HUES6 (cell line): Measurements from ENCODE around the gene ZFAND2B.

ENCODE experiments used
- H3K27ac ChIP-seq: 2 replicates; pipeline ENCODE4 v1.7.0; 2013; ENCODE audit warnings: low read depth, mild to moderate bottlenecking, low read length, inconsistent platforms
- H3K27me3 ChIP-seq: 2 replicates; pipeline ENCODE4 v1.6.1; 2013; ENCODE audit warnings: low read length; ENCODE audit not compliant: control insufficient read depth, insufficient read depth
- H3K36me3 ChIP-seq: 2 replicates; pipeline ENCODE4 v1.6.1; 2013; ENCODE audit warnings: low read length; ENCODE audit not compliant: control insufficient read depth, insufficient read depth
- H3K4me1 ChIP-seq: 2 replicates; pipeline ENCODE4 v1.6.1; 2013; ENCODE audit warnings: low read length; ENCODE audit not compliant: control insufficient read depth, insufficient read depth
- H3K4me3 ChIP-seq: 2 replicates; pipeline ENCODE4 v1.5.1; 2013; ENCODE audit warnings: low read depth, low read length
- H3K9ac ChIP-seq: one replicate; pipeline ENCODE4 v1.6.1; 2013; ENCODE audit warnings: mild to moderate bottlenecking, low read length
- H3K9me3 ChIP-seq: 2 replicates; pipeline ENCODE4 v1.6.1; 2013; ENCODE audit warnings: low read depth, low read length; ENCODE audit not compliant: control insufficient read depth, insufficient read depth

The ZFAND2B gene

DNA sequence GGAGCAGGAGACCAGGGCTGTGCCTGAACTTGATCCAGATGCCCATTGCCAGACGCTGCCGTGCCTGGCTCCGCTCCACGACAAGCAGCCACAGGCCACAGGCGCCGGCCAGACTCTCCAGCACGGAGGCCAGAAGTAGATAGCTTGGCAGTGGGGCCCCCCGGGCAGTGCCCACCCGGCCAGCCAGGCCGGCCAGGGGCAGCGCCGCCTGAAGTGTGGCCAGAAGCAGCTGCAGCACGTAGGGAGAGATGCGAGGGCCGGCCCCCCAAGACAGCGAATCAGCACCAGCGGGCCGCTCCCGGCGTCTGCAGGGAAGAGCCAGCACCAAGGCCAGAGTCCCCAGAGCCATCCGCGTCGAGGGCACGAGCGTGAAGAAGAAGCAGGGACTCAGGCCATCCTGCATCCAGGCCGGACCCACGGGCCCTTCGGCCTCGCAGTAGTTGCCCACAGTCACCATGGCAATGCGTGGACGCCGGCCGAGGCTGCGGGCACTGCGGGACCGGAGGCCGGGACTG is 11.7 kb downstream of the ZFAND2B start:
- H3K27ac ChIP-seq = peak overlapping the region; percentile 75; the same call in 1 of the 2 replicates
- H3K36me3 ChIP-seq = peaks cover 59% of the 10 kb centered on the region
- H3K27me3 ChIP-seq = no peaks in the 10 kb centered on the region
- H3K9me3 ChIP-seq = no peaks in the 10 kb centered on the region
- peak overlapping the region; percentile 73 for H3K4me3 ChIP-seq
- peaks cover 18% of the 10 kb centered on the region for H3K4me1 ChIP-seq
- peak overlapping the region; percentile 86 for H3K9ac ChIP-seq

DNA sequence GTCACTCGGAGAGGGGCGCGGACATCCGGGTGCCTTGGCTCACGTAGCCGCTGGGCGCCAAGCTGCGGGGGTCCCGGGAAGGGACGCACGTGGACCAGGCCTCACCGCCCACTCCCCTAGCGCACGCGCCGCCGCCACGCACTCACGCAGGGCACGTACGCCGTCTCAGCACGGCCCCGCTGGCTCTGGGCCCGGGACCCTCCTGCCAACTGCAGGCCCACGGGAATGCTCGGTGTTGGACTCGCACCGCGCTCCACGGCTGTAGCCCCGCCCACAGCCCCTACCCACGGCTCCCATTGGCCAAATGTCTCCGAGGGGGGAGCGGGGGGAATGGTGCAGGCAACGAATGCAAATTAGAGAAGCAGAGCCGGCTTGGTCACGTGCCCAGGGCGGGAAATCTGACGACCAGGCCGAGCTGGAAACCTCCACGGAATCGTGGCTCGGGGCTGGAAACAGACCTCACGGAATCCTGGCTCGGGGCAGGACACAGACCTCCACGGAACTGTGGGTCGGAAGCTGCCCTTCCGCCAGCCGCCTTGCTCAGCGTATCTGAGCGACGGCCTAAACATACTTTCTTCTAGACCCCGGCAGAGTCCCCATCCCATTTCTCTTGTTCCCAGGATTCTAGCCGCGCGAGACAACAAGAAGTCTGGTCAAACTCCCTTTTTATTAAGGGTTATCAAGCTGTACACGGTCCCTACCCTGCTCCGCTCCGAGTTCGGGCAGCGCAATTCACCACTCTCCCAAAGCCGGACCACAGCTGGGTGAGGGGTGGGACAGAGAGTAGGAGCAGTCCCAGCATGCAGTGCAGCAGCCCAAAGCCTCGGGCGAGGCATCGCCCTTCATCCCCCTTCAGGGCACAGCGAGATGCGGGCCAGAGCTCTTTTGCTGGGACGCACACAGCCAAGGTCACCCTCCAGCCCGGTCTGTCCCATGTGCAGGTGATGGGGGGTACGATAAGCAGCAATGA is 12.4 kb downstream of the ZFAND2B start, which contains the start of gene ABCB6:
ABCB6 (minus strand) TSS at position 227 of the 970 bp plus-strand sequence. CDS start 285 bp downstream, outside the sequence.
- H3K4me1 ChIP-seq = peaks cover 18% of the 10 kb centered on the region
- H3K27me3 ChIP-seq = no peaks in the 10 kb centered on the region
- peaks cover 59% of the 10 kb centered on the region for H3K36me3 ChIP-seq
- peak within 1 kb of the TSS; percentile 73 for H3K4me3 ChIP-seq
- no peaks in the 10 kb centered on the region for H3K9me3 ChIP-seq
- H3K9ac ChIP-seq = peak within 1 kb of the TSS; percentile 86
- peak within 1 kb of the TSS; percentile 75; the same call in 1 of the 2 replicates for H3K27ac ChIP-seq

DNA sequence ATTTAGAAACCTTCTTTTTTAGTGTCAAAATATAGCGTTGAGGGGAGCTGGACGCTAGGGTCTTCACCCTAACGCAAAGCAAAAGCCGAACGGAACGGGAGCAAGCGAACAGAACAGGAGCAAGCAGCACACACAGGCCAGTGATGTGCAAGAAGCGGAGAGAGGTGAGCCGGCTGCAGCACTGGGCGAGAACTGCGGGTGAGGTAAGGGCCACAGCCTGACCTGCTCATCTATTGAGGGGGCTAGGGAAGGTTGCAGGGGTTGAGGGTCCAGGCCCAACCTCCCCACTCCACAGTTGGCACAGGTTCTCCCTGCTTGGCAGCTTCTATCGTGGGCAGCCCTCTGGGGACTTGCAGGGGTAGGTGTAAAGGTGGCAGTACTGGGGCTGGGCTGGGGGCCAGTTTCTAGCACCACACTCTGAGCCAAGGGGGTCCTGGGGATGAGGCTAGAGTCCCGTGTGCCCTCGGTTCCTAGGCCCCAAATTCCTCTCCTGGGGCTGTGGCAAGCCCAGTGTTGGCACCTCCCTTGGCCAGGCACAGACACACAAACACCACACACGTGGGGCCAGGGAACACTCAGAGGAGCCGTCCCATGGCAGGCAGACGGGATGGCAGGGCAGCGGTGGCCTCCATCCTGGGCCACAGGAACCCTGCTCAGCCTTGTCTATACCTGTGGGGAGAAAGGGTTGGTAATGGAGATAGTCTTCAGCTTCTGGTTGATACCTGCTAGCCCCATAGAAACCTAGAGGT is 13.4 kb downstream of the ZFAND2B start:
- Histone ChIP-seq H3K4me1 (peaks cover 18% of the 10 kb centered on the region), H3K9me3 (no peaks in the 10 kb centered on the region), H3K9ac (peak overlapping the region; percentile 86), H3K27me3 (no peaks in the 10 kb centered on the region), H3K36me3 (peaks cover 59% of the 10 kb centered on the region), H3K4me3 (no peak overlapping the region), H3K27ac (no peak overlapping the region)

DNA sequence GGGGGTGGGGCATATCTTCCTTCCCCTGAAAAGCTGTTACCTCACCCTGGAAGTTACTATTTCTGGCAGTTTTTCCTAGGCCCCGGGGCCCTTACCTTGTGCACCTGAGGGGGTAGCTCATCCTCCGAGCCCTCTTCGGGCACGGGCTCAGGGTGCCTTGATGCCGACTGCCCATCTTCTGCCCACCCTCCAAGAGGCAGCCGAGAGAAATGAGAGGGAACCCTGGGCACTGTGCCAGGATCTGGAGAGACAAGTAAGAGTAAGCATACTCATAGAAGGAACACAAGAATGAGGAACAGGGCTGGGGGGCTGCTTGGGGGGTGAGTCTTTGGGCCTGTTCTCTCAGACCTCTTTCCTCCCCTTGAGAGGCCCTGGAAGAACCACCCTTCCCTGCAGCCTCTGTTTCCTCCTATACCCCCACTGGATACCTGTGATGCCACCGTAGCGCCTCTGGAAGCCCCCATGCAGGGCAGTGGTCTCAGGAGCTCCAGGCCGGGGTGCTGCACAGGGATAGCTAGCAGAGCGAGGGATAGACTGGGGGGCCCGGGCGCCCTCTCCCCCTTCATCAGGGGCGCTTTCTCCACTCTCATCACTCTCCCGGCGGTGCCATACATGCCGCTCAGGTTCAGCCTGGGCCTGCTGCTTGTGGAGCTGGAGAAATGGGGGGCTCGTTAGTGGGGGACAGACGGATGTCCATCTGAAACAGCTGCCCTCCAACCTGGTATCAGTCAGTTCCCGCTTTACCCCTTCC is 14.2 kb downstream of the ZFAND2B start:
- Histone ChIP-seq H3K27me3 (no peaks in the 10 kb centered on the region), H3K4me3 (no peak overlapping the region), H3K36me3 (peaks cover 59% of the 10 kb centered on the region), H3K9ac (no peak overlapping the region), H3K9me3 (no peaks in the 10 kb centered on the region), H3K4me1 (peaks cover 18% of the 10 kb centered on the region), H3K27ac (no peak overlapping the region)

DNA sequence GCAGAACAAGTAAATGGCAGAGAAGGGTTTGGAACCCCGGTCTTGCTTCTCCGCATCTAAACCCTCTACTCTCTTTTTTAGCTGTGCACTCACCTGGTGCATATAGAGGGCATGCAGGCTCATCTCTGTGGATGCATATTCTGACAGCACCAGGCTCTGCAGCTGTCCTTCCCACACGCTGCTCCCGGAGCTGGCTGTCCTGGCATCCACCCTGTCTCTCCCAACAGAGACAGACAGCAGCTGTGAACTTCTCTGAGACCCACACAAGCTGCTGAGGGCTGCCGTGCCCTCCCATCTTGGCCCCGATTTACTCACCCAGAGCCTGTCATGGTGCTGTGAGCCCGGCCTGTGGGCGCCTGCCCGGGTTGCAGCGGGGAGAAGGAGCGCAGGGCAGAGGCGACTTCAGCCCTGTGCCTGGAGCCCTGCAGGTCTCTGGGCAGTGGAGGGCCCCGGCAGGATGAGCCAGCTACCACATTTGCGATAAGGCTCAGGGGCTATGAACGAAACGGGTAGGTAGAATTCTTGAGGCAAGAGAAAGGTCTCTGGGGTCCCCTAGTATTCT is 15.5 kb downstream of the ZFAND2B start:
- Histone ChIP-seq H3K9ac (no peak overlapping the region), H3K27me3 (no peaks in the 10 kb centered on the region), H3K4me1 (peaks cover 10% of the 10 kb centered on the region; the same call in 1 of the 2 replicates), H3K36me3 (peaks cover 64% of the 10 kb centered on the region), H3K9me3 (no peaks in the 10 kb centered on the region), H3K4me3 (no peak overlapping the region), H3K27ac (no peak overlapping the region)

DNA sequence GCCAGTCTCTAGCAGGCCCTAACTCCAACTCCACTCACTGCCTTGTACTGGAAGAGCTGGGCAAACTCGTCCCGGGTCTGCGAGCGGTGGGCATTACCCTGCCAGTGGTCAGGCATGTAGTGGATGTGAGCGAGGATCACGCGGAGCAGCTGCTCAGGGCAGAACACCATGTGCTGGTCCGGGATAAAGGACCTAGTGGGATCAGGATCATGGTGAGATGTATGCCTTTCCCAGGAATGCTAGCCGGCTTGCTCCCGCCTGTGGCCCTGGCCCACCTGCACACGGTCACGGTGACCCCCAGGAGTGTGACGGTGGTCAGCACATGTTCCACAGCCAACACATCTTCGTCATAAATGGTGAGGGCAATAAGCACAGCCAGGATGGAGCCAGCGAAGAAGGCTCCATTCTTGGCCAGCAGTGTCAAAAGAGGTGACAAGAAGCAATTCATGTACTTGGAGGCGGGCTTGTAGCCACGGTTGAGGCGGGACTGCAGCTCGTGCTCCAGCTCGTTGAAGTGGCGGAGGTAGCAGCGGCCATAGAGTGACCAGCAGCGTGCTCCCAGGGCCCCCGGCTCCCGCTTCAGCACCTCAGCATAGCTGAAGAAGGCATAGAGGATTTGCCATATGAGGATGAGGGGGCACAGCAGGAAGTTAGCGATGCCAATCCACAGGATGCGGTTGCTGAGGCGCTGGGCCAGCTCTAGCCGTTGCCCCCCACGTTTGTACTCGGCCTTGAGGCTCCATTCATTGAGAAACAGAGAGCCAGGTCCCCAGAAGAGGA is 17.4 kb downstream of the ZFAND2B start:
- H3K36me3 ChIP-seq = peaks cover 64% of the 10 kb centered on the region
- no peak overlapping the region for H3K9ac ChIP-seq
- H3K9me3 ChIP-seq = no peaks in the 10 kb centered on the region
- no peak overlapping the region for H3K4me3 ChIP-seq
- H3K27me3 ChIP-seq = no peaks in the 10 kb centered on the region
- H3K4me1 ChIP-seq = peaks cover 13% of the 10 kb centered on the region; the same call in 1 of the 2 replicates
- H3K27ac ChIP-seq = no peak overlapping the region

GRCh38 chr2:219225350-219225749 is 18.8 kb downstream of the ZFAND2B start:
- Histone ChIP-seq H3K4me3 (no peak overlapping the region), H3K36me3 (peaks cover 61% of the 10 kb centered on the region), H3K9ac (no peak overlapping the region), H3K9me3 (no peaks in the 10 kb centered on the region), H3K27me3 (no peaks in the 10 kb centered on the region), H3K4me1 (peaks cover 8% of the 10 kb centered on the region; the same call in 1 of the 2 replicates), H3K27ac (no peak overlapping the region)

- Histone ChIP-seq H3K9ac (peak overlapping the region; percentile 71), H3K27ac (no peak overlapping the region; the same call in 1 of the 2 replicates), H3K27me3 (no peaks in the 10 kb centered on the region), H3K9me3 (no peaks in the 10 kb centered on the region), H3K36me3 (peaks cover 52% of the 10 kb centered on the region), H3K4me3 (peak overlapping the region; percentile 74), H3K4me1 (peaks cover 11% of the 10 kb centered on the region; the same call in 1 of the 2 replicates)
These were observed 21.7 kb downstream of the ZFAND2B start for GRCh38 chr2:219228041-219228910.

- peaks cover 11% of the 10 kb centered on the region; the same call in 1 of the 2 replicates for H3K4me1 ChIP-seq
- no peaks in the 10 kb centered on the region for H3K27me3 ChIP-seq
- H3K36me3 ChIP-seq = peaks cover 52% of the 10 kb centered on the region
- H3K4me3 ChIP-seq = peak overlapping the region; percentile 74
- H3K9ac ChIP-seq = peak overlapping the region; percentile 71
- peak overlapping the region; percentile 60; the same call in 1 of the 2 replicates for H3K27ac ChIP-seq
- H3K9me3 ChIP-seq = no peaks in the 10 kb centered on the region
These were observed 22.3 kb downstream of the ZFAND2B start for GRCh38 chr2:219228911-219229304.
